CD4-positive, alpha-beta T cell treated with Interleukin-2 at 100 ng/mL for 4 hours (primary cell): ENCODE measurements around the gene LSMEM2.
A peak's percentile ranks its signal among the peaks of the same experiment; 100 is the strongest.
"Not testable (repeated sequence)": the region's sequence is repeated elsewhere in the genome, so short reads cannot be mapped to it uniquely, and the experiment has no call there.

ENCODE experiments used
- DNase-seq: peaks from one replicate; pipeline ENCODE4 v3.0.0-alpha.2; 2020; ENCODE audit warnings: low spot score

Gene LSMEM2

GRCh38 chr3:50245831-50246516, 32.9 kb upstream of the LSMEM2 start:
- DNase-seq: peak; percentile 93

- peak; percentile 90 for DNase-seq
Observed at GRCh38 chr3:50246517-50246954, 32.4 kb upstream of the LSMEM2 start.

GRCh38 chr3:50248387-50248786, 30.5 kb upstream of the LSMEM2 start:
- DNase-seq: no peak

- DNase-seq: no peak
Observed at GRCh38 chr3:50249457-50249856, 29.4 kb upstream of the LSMEM2 start.

- DNase-seq: no peak
Observed at GRCh38 chr3:50250514-50250913, 28.4 kb upstream of the LSMEM2 start.

GRCh38 chr3:50251220-50251619, 27.7 kb upstream of the LSMEM2 start:
- DNase-seq: peak; percentile 31

GRCh38 chr3:50254577-50255250, 24.2 kb upstream of the LSMEM2 start:
- peak; percentile 17 for DNase-seq

- DNase-seq: no peak
Observed at GRCh38 chr3:50255251-50255615, 23.7 kb upstream of the LSMEM2 start.

- DNase-seq: peak; percentile 43
Observed at GRCh38 chr3:50256978-50257890, 21.7 kb upstream of the LSMEM2 start.

- no peak for DNase-seq
Observed at GRCh38 chr3:50258029-50258680, 20.7 kb upstream of the LSMEM2 start.

GRCh38 chr3:50258979-50259378, 19.9 kb upstream of the LSMEM2 start:
- DNase-seq: no peak

GRCh38 chr3:50259432-50260026, 19.4 kb upstream of the LSMEM2 start:
- no peak for DNase-seq

- peak; percentile 84 for DNase-seq
Observed at GRCh38 chr3:50260027-50260941, 18.6 kb upstream of the LSMEM2 start.

GRCh38 chr3:50260942-50261441, 17.9 kb upstream of the LSMEM2 start:
- DNase-seq: no peak

GRCh38 chr3:50261505-50261904, 17.4 kb upstream of the LSMEM2 start:
- no peak for DNase-seq

GRCh38 chr3:50262200-50262599, 16.7 kb upstream of the LSMEM2 start:
- DNase-seq: not testable (repeated sequence)

GRCh38 chr3:50262778-50263177, 16.1 kb upstream of the LSMEM2 start:
- no peak for DNase-seq

GRCh38 chr3:50263478-50264382, 15.2 kb upstream of the LSMEM2 start:
- no peak for DNase-seq

- DNase-seq: no peak
Observed at GRCh38 chr3:50264383-50264963, 14.4 kb upstream of the LSMEM2 start.
